Epithelial cell of prostate (primary cell): ENCODE data around the gene BCL2L11.
A peak's percentile ranks its signal among the peaks of the same experiment; 100 is the strongest.

ENCODE experiments used
- DNase-seq: peaks from one replicate; pipeline ENCODE4 v3.0.0-alpha.2; 2011; ENCODE audit warnings: low read depth, low spot score
- H3K27ac ChIP-seq: fragments of 450-650 bp; 2 replicates; pipeline ENCODE4 v1.5.1; 2017; ENCODE audit warnings: mild to moderate bottlenecking

BCL2L11 gene

GRCh38 chr2:111165084-111165483, 44.4 kb downstream of the BCL2L11 start:
- DNase-seq: no peak
- no peak overlapping the region for H3K27ac ChIP-seq

- DNase-seq: no peak
- no peak overlapping the region for H3K27ac ChIP-seq
These were observed 45.4 kb downstream of the BCL2L11 start for GRCh38 chr2:111166115-111166514.

- no peak for DNase-seq
- H3K27ac ChIP-seq: no peak overlapping the region
These were observed 46.6 kb downstream of the BCL2L11 start for GRCh38 chr2:111167076-111167862.

GRCh38 chr2:111167863-111168162, 47.1 kb downstream of the BCL2L11 start:
- H3K27ac ChIP-seq: no peak overlapping the region
- no peak for DNase-seq

- H3K27ac ChIP-seq: no peak overlapping the region
- DNase-seq: peak; percentile 33
These were observed 48.0 kb downstream of the BCL2L11 start for GRCh38 chr2:111168528-111169239.

- DNase-seq: no peak
- H3K27ac ChIP-seq: no peak overlapping the region
These were observed 48.6 kb downstream of the BCL2L11 start for GRCh38 chr2:111169268-111169667.

GRCh38 chr2:111169924-111170323, 49.2 kb downstream of the BCL2L11 start:
- DNase-seq: no peak
- no peak overlapping the region for H3K27ac ChIP-seq

- DNase-seq: no peak
- H3K27ac ChIP-seq: no peak overlapping the region
These were observed 50.7 kb downstream of the BCL2L11 start for GRCh38 chr2:111171337-111171930.

- DNase-seq: no peak
These were observed 52.0 kb downstream of the BCL2L11 start for GRCh38 chr2:111172666-111173065.

GRCh38 chr2:111173338-111173737, 52.6 kb downstream of the BCL2L11 start:
- H3K27ac ChIP-seq: no peak overlapping the region

More at GRCh38 chr2:111172666-111173065, 52.0 kb downstream of the BCL2L11 start:
- H3K27ac ChIP-seq: no peak overlapping the region

GRCh38 chr2:111173856-111174255, 53.1 kb downstream of the BCL2L11 start:
- no peak overlapping the region for H3K27ac ChIP-seq

More at GRCh38 chr2:111173338-111173737, 52.6 kb downstream of the BCL2L11 start:
- DNase-seq: no peak

GRCh38 chr2:111175615-111176014, 54.9 kb downstream of the BCL2L11 start:
- no peak for DNase-seq
- no peak overlapping the region for H3K27ac ChIP-seq

More at GRCh38 chr2:111173856-111174255, 53.1 kb downstream of the BCL2L11 start:
- DNase-seq: no peak

GRCh38 chr2:111176388-111176787, 55.7 kb downstream of the BCL2L11 start:
- H3K27ac ChIP-seq: no peak overlapping the region
- DNase-seq: no peak

- DNase-seq: no peak
- no peak overlapping the region for H3K27ac ChIP-seq
These were observed 56.2 kb downstream of the BCL2L11 start for GRCh38 chr2:111176867-111177266.

GRCh38 chr2:111178296-111178695, 57.6 kb downstream of the BCL2L11 start:
- no peak overlapping the region for H3K27ac ChIP-seq
- no peak for DNase-seq

GRCh38 chr2:111178730-111179405, 58.2 kb downstream of the BCL2L11 start:
- no peak overlapping the region for H3K27ac ChIP-seq
- no peak for DNase-seq

- no peak overlapping the region for H3K27ac ChIP-seq
- DNase-seq: no peak
These were observed 61.4 kb downstream of the BCL2L11 start for GRCh38 chr2:111182121-111182520.

- H3K27ac ChIP-seq: no peak overlapping the region
- DNase-seq: no peak
These were observed 62.0 kb downstream of the BCL2L11 start for GRCh38 chr2:111182740-111183139.

- no peak overlapping the region for H3K27ac ChIP-seq
- DNase-seq: no peak
These were observed 64.1 kb downstream of the BCL2L11 start for GRCh38 chr2:111184725-111185310.

GRCh38 chr2:111185361-111186022, 64.8 kb downstream of the BCL2L11 start:
- H3K27ac ChIP-seq: no peak overlapping the region
- no peak for DNase-seq
